Keratinocyte (primary cell): ENCODE results near the gene TNNC2.

Experiments used
- EZH2 ChIP-seq: IDR thresholded peaks from one replicate; pipeline ENCODE4 v1.6.1; 2012; ENCODE audit warnings: inconsistent platforms, mild to moderate bottlenecking, low read length, moderate library complexity
- TF ChIP-seq, protein P1 (sequence below), 3 experiments: IDR thresholded peaks in 1 of 3; conservative IDR thresholded peaks in 1 of 3; optimal IDR thresholded peaks in 1 of 3; 2 replicates in 2 of 3; 3 replicates in 1 of 3; pipeline versions ENCODE3 to v1.5.1; 2011; ENCODE audit warnings: low read length in 3 of 3, mild to moderate bottlenecking in 3 of 3, moderate library complexity in 2 of 3, control low read depth in 1 of 3, inconsistent platforms in 1 of 3; ENCODE audit not compliant: insufficient read depth in 2 of 3; ENCODE audit errors: extremely low read depth in 1 of 3

DNA sequence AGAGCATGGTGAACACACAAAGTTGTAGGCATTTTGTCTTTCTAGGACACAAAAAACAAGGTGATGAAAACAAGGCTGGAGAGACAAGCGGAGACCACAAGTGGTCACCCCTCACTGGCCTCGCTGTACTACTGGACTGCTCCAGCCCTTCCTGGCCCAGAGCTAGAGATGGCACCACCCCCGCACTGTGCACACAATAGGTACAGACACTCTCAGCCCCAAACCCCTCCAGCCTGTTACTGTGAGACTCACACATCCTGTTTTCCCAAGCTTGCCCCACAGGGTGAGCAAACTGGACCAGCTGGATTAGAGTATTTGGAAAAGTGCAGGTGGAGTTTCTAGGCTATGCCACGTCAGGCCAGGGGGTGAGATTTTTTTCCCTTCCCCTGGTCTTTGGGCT is 45.5 kb upstream of the TNNC2 start:
- TF ChIP-seq, protein P1, sequence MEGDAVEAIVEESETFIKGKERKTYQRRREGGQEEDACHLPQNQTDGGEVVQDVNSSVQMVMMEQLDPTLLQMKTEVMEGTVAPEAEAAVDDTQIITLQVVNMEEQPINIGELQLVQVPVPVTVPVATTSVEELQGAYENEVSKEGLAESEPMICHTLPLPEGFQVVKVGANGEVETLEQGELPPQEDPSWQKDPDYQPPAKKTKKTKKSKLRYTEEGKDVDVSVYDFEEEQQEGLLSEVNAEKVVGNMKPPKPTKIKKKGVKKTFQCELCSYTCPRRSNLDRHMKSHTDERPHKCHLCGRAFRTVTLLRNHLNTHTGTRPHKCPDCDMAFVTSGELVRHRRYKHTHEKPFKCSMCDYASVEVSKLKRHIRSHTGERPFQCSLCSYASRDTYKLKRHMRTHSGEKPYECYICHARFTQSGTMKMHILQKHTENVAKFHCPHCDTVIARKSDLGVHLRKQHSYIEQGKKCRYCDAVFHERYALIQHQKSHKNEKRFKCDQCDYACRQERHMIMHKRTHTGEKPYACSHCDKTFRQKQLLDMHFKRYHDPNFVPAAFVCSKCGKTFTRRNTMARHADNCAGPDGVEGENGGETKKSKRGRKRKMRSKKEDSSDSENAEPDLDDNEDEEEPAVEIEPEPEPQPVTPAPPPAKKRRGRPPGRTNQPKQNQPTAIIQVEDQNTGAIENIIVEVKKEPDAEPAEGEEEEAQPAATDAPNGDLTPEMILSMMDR (optimal IDR thresholded peaks at IDR 0.05 in 1 of 3, IDR thresholded peaks at IDR 0.05 in 1 of 3, conservative IDR thresholded peaks at IDR 0.05 in 1 of 3; ENCODE audit: extremely low read depth in 1 of 3, insufficient read depth in 2 of 3, low read length in 3 of 3), result no peak
- no peak for TF ChIP-seq EZH2
